CD4-positive, alpha-beta T cell treated with Interleukin-1 beta for 1 hour (primary cell): ENCODE data around the gene PTPRN2.
"Not testable (repeated sequence)": the region's sequence is repeated elsewhere in the genome, so short reads cannot be mapped to it uniquely, and the experiment has no call there.

Source experiments
- DNase-seq, 2 donors: peaks; one replicate each; pipeline ENCODE4 v3.0.0-alpha.2; 2020 to 2022

Gene PTPRN2

DNA sequence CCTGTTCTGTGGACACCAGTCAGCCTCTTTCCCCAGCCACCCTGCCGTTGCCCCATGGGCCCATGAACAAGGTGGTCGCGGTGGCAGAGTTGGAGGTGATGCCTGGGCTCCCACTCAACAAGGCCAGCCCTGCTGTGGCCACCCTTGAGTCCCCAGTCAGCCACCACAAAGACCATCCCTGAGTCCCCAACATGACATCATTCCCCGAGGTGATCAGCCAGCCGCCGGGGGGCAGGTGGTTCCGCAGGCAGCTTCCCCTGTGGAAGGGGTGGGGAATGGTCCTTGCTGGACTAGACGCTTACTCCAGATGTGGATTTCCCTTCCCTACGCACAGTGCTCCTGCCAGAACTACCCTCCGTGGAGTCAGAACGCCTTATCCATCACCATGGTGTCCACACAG lies 271.7 kb downstream of the PTPRN2 start:
- DNase-seq = no peak

DNA sequence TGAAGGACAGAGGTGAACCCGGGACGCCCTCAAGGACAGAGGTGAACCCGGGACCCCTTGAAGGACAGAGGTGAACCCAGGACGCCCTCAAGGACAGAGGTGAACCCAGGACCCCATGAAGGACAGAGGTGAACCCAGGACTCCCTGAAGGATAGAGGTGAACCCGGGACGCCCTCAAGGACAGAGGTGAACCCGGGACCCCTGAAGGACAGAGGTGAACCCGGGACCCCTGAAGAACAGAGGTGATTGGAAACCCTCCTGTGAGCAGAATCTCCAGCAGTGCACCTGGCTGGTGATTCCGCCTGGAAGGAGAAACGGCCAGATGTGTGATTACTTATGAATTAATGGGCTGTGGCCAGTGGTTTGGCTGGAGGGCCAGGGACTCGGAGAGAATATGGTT lies 272.3 kb downstream of the PTPRN2 start:
- DNase-seq = no peak

DNA sequence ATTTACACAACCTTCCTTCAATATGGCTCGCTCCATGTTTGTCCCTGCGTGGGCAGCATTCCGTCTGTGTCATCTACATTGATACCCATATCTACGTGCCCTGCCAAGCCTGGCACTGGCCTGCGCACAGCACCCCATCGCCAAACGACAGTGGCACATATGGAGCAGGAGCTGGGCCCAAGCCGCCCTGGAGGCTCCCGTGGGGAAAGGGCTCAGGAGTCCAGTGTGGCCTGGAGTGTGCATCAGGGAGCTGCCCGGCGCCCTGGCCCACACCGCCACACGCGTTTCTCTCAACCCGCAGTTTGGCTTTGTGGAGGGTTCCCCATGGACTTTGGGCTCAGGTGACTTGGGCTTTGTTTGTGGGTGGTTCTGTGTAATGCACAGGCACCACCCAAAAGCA lies 273.2 kb downstream of the PTPRN2 start:
- no peak for DNase-seq

DNA sequence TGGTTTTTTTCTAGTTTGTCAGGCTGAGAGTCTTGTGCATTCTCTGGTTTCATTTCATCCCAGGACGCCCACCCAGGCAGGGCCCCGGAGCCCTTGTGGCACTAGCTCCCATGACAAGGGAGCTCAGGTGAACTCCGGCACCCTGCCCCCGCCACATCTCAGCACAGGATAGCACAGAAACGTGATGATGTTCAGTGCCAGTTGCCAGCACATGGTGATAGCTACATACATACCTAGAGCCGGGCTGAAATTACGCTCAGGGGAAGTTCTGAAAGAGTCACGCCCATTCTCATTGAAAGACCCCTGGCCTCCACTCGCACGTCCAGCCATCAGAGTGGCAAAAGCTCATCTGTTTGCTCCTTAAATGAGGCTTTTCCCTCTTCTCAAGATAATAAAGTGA lies 273.7 kb downstream of the PTPRN2 start:
- DNase-seq = no peak

DNA sequence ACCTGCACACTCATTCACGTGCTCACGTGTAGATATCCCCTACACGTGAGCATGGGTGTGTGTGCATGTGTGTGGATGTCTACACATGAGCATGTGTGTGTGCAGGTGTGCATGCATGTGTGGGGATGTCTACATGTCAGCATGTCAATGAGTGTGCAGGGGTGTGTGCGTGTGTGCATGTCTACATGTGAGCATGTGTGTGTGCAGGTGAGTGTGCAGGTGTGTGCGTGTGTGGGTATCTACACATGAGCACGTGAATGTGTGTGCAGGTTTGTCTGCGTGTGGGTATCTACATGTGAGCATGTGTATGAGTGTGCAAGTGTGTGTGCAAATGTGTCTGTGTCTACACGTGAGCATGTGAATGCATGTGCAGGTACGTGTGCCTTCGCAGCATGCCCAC lies 274.8 kb downstream of the PTPRN2 start:
- no peak for DNase-seq

DNA sequence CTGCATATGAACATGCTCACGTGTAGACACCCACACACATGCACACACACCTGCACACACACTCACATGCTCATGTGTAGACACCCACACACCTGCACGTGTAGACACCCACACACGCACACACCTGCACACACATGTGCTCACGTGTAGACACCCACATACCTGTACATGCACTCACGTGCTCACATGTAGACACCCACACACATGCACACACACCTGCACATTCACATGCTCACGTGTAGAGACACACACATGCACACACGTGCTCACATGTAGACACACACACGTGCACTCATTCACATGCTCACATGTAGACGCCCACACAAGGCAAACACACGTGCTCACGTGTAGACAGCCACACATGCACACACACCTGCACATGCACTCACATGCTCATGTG lies 275.8 kb downstream of the PTPRN2 start:
- no peak for DNase-seq

DNA sequence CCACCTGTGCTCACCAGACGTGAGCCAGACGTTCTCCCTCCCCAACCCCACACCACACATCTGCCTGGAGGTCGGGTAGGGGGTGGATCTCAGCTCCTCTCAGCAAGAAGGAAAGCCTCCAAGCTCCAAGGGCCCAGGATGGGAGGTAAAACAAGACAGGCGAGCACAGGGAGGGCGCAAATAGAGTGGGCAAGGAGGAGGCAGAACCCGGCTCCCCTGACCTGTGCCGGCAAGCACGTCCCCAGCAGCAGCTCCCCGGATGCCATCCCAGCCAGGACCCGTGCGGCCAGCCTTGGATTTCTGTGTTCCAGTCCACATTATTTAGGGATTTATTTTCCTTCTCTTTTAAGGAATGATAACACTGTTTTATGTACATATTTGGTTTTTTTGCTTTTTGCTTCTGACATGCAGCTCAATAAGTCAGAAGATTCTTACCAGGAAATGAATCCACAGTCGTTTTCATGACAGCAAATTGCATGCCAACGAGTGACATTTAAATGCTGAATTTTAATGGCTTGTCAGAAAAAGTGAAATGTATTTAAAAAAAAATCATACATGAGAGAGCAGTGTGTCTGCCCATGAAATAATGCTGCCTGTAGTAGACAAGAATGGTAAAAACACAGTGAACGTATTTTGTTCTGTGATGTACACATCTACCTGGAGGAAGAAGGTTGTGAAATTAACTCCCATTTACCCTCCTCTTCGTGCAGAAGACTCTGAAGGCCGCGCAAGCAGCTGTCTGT lies 276.5 kb downstream of the PTPRN2 start:
- no peak for DNase-seq

DNA sequence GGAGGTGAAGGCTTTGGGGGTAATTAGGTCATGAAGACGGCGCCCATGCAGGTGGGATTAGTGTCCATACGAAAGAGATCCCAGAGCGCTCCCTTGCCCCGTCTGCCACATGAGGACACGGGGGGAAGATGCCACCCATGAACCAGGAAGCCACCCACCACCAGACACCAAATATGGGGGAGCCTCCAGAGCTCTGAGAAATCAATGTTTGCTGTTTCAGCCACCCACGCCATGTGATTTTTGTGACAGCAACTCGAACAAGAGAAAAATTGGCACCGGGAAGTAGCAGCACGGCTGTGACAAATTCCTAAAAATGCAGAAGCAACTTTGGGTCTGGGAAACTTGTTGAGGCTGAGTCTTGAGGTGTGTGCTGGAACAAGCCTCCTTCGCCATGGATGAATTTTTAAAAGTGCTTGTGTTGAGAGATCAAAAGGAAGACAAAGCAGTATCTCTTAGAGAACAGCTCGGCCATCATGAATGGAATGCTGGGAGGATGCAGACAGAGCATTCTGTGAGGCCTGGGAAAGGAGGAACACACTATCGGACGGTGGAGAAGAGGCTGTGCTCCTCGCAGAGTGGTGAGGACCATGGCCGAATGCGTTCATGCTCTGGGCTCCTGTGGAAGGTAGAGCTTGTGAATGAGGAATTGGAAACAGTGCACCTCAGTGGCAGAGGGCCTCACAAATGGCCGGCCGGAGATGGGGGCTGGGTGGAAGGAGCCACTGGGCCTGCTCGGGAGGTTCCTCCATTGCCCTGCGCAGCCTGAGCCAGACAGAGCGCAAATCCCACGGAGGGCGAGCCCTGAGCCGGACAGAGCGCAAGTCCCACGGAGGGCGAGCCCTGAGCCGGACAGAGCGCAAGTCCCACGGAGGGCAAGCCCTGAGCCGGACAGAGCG lies 277.5 kb downstream of the PTPRN2 start:
- no peak for DNase-seq

DNA sequence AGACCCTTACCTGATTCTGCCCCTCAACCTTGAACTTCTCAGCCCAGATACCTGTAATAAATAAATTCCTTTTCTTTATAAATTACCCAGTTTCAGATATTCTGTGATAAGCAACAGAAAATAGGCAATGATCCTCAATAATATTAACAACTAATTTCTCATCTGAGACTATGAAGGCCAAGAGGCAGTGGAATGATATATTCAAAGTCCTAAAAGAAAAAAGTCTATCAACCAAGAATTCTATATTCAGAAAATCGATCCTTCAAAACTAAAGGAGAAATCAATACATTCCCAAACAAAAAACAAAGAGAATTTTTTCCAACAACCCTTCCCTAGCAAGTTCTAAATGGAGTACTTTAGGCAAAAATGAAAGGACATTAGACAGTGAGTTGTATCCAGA lies 279.6 kb downstream of the PTPRN2 start:
- DNase-seq = no peak

DNA sequence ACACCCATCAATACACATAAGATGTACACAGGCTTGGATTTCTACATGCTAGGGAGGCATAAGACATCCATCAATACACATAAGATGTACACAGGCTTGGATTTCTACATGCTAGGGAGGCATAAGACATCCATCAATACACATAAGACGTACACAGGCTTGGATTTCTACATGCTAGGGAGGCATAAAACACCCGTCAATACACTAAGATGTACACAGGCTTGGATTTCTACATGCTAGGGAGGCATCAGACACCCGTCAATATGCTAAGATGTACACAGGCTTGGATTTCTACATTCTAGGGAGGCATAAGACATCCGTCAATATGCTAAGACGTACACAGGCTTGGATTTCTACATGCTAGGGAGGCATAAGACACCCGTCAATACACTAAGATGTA lies 283.6 kb downstream of the PTPRN2 start:
- not testable (repeated sequence) for DNase-seq

DNA sequence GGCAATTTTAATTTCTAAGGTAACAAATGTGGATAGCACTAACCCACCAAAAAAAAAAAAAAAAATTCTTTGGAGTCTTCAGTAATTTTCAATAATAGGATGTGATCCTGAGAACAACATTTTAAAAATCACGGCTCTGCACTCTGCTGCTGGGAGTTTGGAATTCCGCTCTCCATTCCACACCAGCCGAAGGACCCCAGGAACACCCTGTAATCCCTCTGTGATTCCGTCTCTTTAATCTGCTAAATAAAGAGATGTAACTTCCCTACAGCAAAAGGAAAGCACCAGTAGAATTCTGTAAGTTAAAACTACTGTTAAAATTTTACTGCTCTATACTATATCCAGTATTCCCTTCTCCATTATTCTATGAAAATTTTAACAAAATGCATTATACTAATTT lies 284.5 kb downstream of the PTPRN2 start:
- no peak for DNase-seq

DNA sequence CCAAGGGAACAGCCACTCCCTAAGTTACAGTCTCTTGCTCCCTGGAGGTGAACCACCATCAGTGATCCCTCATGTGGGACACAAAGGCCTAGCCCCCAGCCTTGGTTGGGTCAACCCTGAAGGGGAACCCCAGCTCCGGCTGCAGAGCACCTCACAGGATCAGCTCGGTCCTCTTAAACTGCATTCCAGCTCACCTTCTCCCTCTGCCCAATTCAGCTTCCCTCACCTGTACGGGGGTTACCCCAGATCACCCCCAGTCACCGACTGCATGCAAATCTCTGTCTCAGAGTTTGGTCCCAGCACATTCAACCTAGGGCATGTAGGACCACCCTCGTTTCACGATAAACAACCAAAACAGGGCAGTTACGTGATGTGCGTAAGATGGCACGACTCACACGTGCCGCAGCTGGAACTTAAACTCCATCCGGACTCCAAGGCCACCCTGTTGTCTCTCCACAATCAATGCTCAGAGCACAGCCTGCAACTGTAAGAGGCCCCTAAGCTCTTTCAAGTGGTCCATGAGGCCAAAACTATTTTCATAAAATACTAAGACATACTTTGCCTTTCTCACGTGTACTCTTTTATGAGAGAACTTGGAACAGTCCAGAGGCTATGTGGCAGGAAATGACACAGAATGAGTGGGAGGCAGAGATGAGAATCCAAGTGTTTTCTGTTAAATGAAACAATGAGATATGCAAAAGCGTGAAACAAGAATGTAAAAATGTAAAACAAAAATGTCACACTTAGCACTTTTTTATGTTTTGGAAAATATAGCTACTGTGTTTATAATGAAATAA lies 285.2 kb downstream of the PTPRN2 start:
- DNase-seq = no peak

DNA sequence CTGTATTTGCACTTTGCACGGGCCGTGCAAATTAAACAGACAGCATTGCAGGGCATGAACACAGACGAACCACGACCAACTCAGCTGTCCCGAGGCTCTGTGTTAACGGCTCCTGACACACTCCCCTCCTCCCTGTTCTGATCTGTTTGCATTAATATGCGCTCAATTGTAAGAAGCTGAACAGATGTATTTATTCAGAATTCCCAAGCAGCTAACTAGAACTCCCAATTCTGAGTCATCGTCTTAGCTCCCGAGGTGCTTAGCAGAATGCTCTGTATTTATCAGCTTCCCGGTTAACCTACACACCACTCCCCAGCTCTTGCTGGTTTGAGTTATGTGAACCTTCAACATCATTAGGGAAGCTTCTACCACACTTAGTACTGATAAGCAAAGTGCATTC lies 286.4 kb downstream of the PTPRN2 start:
- DNase-seq = no peak

DNA sequence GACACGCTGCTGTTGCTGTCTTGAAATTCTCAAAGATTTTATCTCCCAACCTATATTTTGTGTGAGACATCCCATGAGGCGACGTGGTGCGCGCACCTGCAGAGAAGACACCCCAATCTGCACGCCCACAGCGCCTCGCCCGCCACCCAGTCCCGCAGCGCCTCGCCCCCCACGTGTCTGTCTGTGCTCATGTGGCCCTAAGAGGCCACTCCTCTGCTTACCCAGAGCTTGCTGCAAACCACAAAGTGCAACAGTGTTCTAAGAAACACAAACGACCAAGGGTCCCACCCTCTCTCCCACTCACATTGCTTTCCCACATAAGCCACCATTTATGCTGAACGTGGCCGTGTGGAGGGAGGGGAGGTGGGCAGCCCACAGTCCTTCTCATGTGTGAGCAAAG lies 287.2 kb downstream of the PTPRN2 start:
- no peak for DNase-seq

DNA sequence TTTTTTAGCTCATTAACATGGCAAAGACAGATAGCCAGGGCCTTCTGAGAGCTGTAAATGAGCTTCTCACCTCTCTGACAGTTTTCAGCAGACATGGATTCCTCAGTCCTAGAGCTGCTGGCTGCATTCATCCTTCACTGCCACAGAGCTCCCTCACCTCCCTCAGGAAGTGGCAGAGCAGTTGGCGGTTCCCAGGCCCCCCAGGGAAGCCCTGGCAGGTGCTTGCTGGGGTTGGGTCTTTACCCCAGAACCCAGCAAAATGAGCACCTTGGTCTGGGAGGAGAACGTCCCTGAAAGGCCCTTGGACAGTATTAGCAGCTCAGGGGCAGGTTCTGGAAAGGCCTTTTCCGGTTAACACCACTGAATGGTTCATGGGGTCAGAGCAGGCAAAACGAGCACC lies 288.0 kb downstream of the PTPRN2 start:
- DNase-seq = no peak

DNA sequence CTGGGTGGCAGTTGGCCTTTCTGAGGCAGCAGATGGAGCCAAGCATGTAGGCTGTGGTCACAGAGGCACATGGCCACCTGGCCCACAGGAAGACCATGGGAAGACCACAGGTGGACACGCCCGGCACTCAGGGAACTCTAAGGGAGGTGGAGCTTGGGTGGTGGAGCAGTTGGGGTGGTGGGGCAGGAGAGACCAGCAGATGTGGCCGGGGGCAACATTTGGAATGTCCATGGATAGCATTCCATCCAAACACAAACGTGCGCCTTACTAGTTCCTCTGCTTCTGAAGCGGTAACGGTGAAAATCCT lies 290.9 kb downstream of the PTPRN2 start:
- DNase-seq = no peak

DNA sequence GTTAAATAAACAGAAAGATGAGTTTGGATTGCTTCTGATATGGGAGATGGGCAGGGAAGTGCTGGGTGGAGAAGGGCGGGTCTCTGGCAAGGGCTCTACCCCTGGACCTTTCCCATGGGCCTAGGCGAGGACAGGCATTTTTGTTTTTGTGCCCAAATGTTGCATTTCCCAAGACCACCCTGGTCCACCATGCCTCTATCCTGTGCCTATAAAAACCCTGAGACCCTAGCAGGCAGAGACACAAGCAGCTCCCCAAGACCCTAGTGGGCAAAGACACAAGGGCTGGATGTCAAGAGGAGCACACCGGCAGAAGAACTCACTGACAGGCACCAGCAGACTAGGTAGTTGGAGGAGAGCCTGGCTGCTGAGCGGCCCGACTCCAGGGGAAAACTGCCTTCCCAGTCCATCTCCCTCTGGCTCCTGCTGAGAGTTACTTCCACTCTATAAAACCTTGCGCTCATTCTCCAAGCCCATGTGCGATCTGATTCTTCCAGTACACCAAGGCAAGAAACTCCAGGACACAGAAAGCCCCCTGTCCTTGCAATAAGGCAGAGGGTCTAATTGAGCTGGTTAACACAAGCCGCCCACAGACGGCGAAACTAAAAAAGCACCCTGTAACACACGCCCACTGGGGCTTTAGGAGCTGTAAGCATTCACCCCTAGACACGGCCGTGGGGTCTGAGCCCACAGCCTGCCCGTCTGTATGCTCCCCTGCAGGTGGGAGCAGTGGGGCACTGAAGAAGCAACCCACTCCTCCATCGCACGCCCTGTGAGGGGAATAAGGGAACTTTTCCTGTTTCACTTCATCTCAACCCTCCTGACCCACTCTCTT lies 291.4 kb downstream of the PTPRN2 start:
- DNase-seq = no peak

DNA sequence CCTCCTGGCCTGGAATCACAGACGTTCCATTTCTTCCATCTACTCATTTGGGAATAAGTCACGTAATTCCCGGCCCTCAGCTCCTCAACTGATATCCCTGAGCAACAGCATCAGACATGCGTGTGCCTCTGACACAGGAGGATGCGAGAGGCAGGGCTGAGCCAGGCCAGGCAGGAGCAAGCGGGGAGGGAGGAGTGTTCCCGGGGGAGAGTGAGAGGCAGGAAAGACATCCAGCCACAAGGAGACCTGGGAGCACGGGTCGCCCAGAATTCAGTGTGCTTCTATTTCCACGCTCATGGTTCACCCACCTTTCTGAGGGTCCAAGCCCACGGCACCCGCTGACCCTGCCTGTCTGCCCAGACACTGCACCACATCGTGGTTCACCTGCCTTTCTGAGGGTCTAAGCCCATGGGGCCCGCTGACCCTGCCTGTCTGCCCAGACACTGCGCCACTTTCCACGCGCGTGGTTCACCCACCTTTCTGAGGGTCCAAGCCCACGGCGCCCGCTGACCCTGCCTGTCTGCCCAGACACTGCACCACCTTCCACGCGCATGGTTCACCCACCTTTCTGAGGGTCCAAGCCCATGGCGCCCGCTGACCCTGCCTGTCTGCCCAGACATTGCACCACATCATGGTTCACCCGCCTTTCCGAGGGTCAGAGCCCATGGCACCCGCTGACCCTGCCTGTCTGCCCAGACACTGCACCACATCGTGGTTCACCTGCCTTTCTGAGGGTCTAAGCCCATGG lies 293.0 kb downstream of the PTPRN2 start:
- not testable (repeated sequence) for DNase-seq

DNA sequence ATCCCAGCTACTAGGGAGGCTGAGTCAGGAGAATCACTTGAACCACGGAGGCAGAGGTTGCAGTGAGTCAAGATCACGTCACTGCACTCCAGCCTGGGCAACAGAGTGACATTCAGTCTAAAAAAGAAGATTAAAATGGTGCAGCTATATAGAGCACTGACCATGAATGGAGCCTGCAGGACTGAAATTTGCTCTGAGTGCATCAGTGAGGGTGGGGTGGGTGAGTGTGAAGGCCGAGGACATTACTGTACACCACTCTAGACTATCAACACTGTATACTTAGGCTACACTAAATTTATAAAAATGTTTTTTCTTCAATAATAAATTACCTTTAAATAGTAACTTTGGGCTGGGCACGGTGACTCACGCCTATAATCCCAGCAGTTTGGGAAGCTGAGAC lies 294.7 kb downstream of the PTPRN2 start:
- DNase-seq = no peak

DNA sequence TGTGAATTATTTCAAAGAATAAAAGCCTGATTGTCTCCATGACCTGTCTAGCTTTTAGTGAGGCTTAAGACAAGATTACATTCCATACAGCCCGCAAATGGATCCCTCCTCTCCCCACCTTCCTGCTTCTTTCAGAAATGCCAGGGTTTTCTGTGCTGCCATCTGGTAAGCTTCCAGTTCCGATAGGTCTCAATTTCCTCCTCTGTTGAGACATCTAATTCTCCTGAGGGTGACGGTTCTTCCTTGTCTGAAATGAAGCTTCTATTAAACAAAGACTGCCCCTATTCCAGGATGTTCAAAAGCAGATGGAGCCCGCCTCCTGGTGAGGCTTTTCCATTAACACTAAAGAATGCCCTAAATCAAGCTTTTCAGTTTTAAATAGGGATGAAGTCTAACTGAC lies 295.6 kb downstream of the PTPRN2 start:
- DNase-seq = no peak

DNA sequence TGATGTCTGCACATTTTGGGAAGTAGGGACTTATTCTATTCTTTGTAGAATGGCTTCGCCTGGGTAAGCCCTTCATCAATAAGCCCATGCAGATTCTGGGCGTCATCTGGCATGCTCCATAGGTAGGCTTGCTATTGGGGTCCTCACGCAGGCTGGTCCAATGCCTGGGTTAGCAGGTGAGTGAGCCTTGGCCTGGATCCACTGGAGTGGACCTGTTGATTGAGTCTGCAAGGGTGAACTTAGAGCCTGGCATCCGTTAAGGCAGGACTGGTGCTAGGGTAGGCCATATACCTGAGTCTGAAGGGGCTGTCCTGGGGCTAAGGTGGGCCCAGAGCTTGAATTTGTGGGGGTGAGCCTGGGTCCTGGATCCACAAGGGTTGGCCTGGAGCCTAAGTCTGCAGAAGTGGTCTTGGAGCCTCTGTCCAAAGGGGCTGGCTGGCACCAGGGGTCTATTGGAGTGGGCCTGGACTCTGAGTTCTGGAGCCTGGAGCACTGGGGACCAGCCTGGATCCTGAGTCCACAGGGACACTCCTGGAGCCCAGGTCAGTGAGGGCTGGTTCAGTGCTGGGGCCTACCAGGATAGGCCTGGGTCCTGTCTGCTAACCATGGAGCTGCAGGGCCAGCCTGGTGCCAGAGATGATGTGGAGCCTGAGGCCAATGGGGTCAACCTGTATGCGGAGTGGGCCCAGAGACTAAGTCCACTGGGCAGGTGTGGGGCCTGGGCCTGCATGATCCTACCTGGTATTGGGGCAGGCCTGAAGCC lies 297.7 kb downstream of the PTPRN2 start:
- DNase-seq = no peak
